ENCODE measurements around the gene ZNF239.
"Not testable (repeated sequence)": the region's sequence is repeated elsewhere in the genome, so short reads cannot be mapped to it uniquely, and the experiment has no call there.

ZNF239 gene

GRCh38 chr10:43576580-43576979, 2.2 kb upstream of the ZNF239 start:
- no peak for DNase-seq (ENCODE audit: low read depth)

- no peak for DNase-seq (ENCODE audit: low read depth)
These were observed 1.6 kb upstream of the ZNF239 start for GRCh38 chr10:43576062-43576461.

- no peak for DNase-seq (ENCODE audit: low read depth)
These were observed 490 bp upstream of the ZNF239 start for GRCh38 chr10:43574906-43575305.

- DNase-seq (ENCODE audit: low read depth), result no peak
These were observed 991 bp downstream of the ZNF239 start for GRCh38 chr10:43573250-43574000.

GRCh38 chr10:43570971-43571370, 3.4 kb downstream of the ZNF239 start:
- no peak for DNase-seq (ENCODE audit: low read depth)

GRCh38 chr10:43569681-43570080, 4.7 kb downstream of the ZNF239 start:
- no peak for DNase-seq (ENCODE audit: low read depth)

GRCh38 chr10:43557214-43557613, 17.2 kb downstream of the ZNF239 start:
- DNase-seq (ENCODE audit: low read depth), result no peak

GRCh38 chr10:43543746-43544145, 30.7 kb downstream of the ZNF239 start:
- DNase-seq (ENCODE audit: low read depth), result not testable (repeated sequence)

GRCh38 chr10:43524434-43525247, 49.8 kb downstream of the ZNF239 start:
- DNase-seq (ENCODE audit: low read depth), result no peak
